ENCODE results near the gene ERLEC1. TPM values are rescaled to one million over a fixed set of nuclear protein-coding genes. Genes with fewer than 3 reads are reported as not detected.

ERLEC1 gene
- total RNA-seq, 6 experiments from 2014 or later: 86.0 to 102 (median 93.7) TPM

DNA sequence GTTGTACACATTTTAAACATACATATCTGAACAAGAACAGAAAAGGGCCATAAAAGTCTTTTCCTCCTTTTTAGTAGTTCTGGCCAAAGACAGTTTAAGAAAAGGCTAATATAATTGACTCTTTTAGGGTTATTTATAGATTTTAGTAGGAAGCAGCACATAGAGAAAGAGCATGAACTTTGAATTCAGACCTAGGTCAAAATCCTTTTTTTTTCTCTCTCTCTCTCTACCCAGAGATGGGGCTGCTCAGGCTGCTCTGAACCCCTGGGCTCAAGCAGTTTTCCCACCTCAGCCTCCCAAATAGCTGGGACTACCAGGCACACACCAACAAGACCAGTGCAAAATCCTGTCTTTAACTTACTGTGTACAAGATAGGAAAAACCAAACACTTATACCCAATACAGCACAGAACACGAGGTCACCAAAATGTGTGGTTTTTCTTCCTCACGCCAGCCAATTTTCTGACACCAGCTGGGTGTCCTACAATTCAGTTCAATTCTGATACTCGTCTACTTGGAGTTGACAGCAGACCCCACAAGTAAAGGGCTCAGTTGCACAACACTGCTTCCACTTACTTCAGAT, 32.1 kb downstream of the ERLEC1 start:
- H3K4me1 Mint-ChIP-seq (ENCODE audit: low read depth): no peaks in the 10 kb centered on the region
- no peak for DNase-seq
- TF ChIP-seq, protein P1, sequence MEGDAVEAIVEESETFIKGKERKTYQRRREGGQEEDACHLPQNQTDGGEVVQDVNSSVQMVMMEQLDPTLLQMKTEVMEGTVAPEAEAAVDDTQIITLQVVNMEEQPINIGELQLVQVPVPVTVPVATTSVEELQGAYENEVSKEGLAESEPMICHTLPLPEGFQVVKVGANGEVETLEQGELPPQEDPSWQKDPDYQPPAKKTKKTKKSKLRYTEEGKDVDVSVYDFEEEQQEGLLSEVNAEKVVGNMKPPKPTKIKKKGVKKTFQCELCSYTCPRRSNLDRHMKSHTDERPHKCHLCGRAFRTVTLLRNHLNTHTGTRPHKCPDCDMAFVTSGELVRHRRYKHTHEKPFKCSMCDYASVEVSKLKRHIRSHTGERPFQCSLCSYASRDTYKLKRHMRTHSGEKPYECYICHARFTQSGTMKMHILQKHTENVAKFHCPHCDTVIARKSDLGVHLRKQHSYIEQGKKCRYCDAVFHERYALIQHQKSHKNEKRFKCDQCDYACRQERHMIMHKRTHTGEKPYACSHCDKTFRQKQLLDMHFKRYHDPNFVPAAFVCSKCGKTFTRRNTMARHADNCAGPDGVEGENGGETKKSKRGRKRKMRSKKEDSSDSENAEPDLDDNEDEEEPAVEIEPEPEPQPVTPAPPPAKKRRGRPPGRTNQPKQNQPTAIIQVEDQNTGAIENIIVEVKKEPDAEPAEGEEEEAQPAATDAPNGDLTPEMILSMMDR (IDR thresholded peaks at IDR 0.05): no peak
- H3K27me3 Mint-ChIP-seq (ENCODE audit: insufficient read depth): no peaks in the 10 kb centered on the region; the same call in 1 of the 2 replicates
- no peak overlapping the region for H3K27ac Mint-ChIP-seq
- no peaks in the 10 kb centered on the region for H3K9me3 Mint-ChIP-seq
- peaks cover 23% of the 10 kb centered on the region for H3K36me3 Mint-ChIP-seq (ENCODE audit: low read depth)
- no peak overlapping the region for H3K4me3 Mint-ChIP-seq

DNA sequence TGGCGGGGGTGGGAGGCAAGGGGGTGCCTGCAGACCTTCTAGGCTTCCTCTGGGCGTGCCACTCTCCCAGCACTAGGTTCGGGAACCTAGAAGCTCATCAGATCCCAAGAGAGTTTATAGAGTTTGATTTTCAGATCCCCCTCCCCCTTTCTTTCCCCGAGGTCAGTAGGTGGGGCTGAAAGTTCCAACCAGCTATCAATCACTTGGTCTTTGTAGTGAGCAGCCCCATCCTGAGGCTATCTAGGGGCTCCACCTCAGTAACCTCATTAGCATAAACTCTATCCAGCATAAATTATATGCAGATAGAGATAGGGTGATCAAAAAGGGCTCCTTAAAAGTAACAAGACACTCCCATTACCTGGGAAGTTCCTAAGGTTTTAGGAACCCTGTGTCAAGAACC, 32.8 kb downstream of the ERLEC1 start:
- H3K4me3 Mint-ChIP-seq: no peak overlapping the region
- peaks cover 23% of the 10 kb centered on the region for H3K36me3 Mint-ChIP-seq (ENCODE audit: low read depth)
- no peaks in the 10 kb centered on the region; the same call in 1 of the 2 replicates for H3K27me3 Mint-ChIP-seq (ENCODE audit: insufficient read depth)
- DNase-seq: no peak
- H3K27ac Mint-ChIP-seq: no peak overlapping the region
- TF ChIP-seq, protein P1 (IDR thresholded peaks at IDR 0.05): no peak
- H3K9me3 Mint-ChIP-seq: no peaks in the 10 kb centered on the region
- no peaks in the 10 kb centered on the region for H3K4me1 Mint-ChIP-seq (ENCODE audit: low read depth)

DNA sequence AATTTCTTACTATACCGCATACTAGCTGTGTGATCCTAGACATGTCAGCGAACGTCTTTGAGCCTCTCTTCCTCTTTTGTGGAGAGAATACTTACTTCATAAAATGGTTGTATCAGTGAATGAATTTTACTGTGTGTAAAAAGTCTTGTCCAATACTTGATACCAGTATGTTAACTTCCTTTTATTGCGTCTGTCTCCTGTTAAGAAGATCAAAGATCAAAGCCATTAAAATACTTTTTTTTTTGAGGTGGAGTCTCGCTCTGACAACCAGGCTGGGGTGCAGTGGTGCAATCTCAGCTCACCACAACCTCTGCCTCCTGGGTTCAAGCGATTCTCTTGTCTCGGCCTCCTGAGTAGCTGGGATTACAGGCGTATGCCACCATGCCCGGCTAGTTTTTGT, 33.2 kb downstream of the ERLEC1 start:
- no peak overlapping the region for H3K27ac Mint-ChIP-seq
- TF ChIP-seq, protein P1 (IDR thresholded peaks at IDR 0.05): no peak
- peaks cover 23% of the 10 kb centered on the region for H3K36me3 Mint-ChIP-seq (ENCODE audit: low read depth)
- no peak overlapping the region for H3K4me3 Mint-ChIP-seq
- no peaks in the 10 kb centered on the region for H3K4me1 Mint-ChIP-seq (ENCODE audit: low read depth)
- DNase-seq: no peak
- H3K27me3 Mint-ChIP-seq (ENCODE audit: insufficient read depth): no peaks in the 10 kb centered on the region; the same call in 1 of the 2 replicates
- H3K9me3 Mint-ChIP-seq: no peaks in the 10 kb centered on the region

DNA sequence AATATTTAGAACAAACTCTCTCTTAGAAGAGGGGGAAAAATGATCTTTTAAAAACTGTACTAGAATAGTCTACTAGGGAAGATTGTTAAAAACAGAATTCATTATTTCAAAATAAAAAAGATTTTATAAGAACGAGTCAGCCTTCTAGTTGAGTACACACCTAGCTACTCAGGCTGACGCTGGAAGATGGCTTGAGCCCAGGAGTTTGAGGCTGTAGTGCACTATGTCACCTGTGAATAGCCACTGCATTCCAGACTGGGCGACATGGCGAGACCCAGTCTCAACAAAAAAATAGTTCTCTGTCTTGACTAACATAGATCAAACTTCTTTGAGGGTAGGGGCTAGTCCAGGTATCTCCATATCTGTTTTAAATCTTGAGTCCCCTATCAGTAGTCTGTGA, 33.9 kb downstream of the ERLEC1 start:
- H3K36me3 Mint-ChIP-seq (ENCODE audit: low read depth): peaks cover 18% of the 10 kb centered on the region
- no peak for DNase-seq
- H3K4me3 Mint-ChIP-seq: no peak overlapping the region
- no peaks in the 10 kb centered on the region; the same call in 1 of the 2 replicates for H3K27me3 Mint-ChIP-seq (ENCODE audit: insufficient read depth)
- no peaks in the 10 kb centered on the region for H3K9me3 Mint-ChIP-seq
- no peak overlapping the region for H3K27ac Mint-ChIP-seq
- H3K4me1 Mint-ChIP-seq (ENCODE audit: low read depth): no peaks in the 10 kb centered on the region
- TF ChIP-seq, protein P1 (IDR thresholded peaks at IDR 0.05): no peak

DNA sequence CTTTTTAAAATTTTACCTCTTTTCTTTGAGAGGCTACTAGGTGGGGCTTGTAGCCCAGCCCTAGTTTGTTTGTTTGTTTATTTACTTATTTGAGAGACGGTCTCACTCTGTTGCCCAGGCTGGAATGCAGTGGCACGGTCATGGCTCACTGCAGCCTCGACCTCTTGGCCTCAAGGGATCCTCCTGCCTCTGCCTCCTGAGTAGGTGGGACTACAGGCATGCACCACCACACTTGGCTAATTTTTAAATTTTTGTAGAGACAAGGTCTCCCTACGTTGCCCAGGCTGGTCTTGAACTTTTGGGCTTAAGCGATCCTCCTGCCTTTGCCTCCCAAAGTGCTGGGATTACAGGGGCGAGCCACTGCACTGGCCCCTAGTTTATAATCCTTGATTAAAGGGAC, 35.0 kb downstream of the ERLEC1 start:
- Mint-ChIP-seq H3K27ac (no peak overlapping the region), H3K36me3 (ENCODE audit: low read depth) (peaks cover 15% of the 10 kb centered on the region), H3K4me1 (ENCODE audit: low read depth) (peaks cover 9% of the 10 kb centered on the region), H3K9me3 (no peaks in the 10 kb centered on the region), H3K4me3 (no peak overlapping the region), H3K27me3 (ENCODE audit: insufficient read depth) (no peaks in the 10 kb centered on the region; the same call in 1 of the 2 replicates)
- no peak for DNase-seq
- TF ChIP-seq, protein P1 (IDR thresholded peaks at IDR 0.05): no peak
